ENCODE measurements around the gene IQGAP2. TPM values are rescaled to one million over a fixed set of nuclear protein-coding genes. Genes with fewer than 3 reads are reported as not detected.

IQGAP2 gene
- total RNA-seq, 4 donors from 2014 or later = 3.5 to 18.5 (median 13.7) TPM

GRCh38 chr5:76617229-76617628 is 214.1 kb downstream of the IQGAP2 start:
- WGBS, 2 donors = 88 to 97% methylated on average over 4 of the region's 4 CpGs
- no peak for TF ChIP-seq POLR2A (IDR thresholded peaks at IDR 0.05)
- no peak for TF ChIP-seq CTCF (IDR thresholded peaks at IDR 0.05)
- DNase-seq (ENCODE audit: low spot score in 2 of 2) = no peak
- intact Hi-C loops (cut with DNase I; ENCODE audit: low total_unique reads) = no loop called here
- H3K4me3 ChIP-seq (ENCODE audit: low read depth, poor library complexity, severe bottlenecking) = no peak overlapping the region

- 89 to 96% methylated on average over 4 of the region's 4 CpGs for WGBS, 2 donors
- intact Hi-C loops (cut with DNase I; ENCODE audit: low total_unique reads) = no loop called here
These were observed 214.6 kb downstream of the IQGAP2 start for GRCh38 chr5:76617675-76618074.

GRCh38 chr5:76620166-76620565 is 217.1 kb downstream of the IQGAP2 start:
- 90 to 95% methylated on average over 5 of the region's 5 CpGs for WGBS, 2 donors
- intact Hi-C loops (cut with DNase I; ENCODE audit: low total_unique reads) = no loop called here
- no peak for TF ChIP-seq POLR2A (IDR thresholded peaks at IDR 0.05)
- no peak for TF ChIP-seq CTCF (IDR thresholded peaks at IDR 0.05)

More at GRCh38 chr5:76617675-76618074, 214.6 kb downstream of the IQGAP2 start:
- no peak for DNase-seq (ENCODE audit: low spot score in 2 of 2)
- TF ChIP-seq CTCF (IDR thresholded peaks at IDR 0.05) (no peak), POLR2A (IDR thresholded peaks at IDR 0.05) (no peak)
- H3K4me3 ChIP-seq (ENCODE audit: low read depth, poor library complexity, severe bottlenecking) = no peak overlapping the region

GRCh38 chr5:76622076-76622475 is 219.0 kb downstream of the IQGAP2 start:
- DNase-seq (ENCODE audit: low spot score in 2 of 2) = no peak

More at GRCh38 chr5:76620166-76620565, 217.1 kb downstream of the IQGAP2 start:
- no peak for DNase-seq (ENCODE audit: low spot score in 2 of 2)
- no peak overlapping the region for H3K4me3 ChIP-seq (ENCODE audit: low read depth, poor library complexity, severe bottlenecking)

GRCh38 chr5:76622973-76623596 is 220.0 kb downstream of the IQGAP2 start, which contains the start of gene F2RL2:
TSS of gene F2RL2 (minus strand) at chr5:76623403. CDS start at chr5:76623230, 173 bp downstream.
- no peak within 1 kb of the TSS for H3K4me3 ChIP-seq (ENCODE audit: low read depth, poor library complexity, severe bottlenecking)
- 39 to 48% methylated on average over 7 of the region's 7 CpGs for WGBS, 2 donors
- TF ChIP-seq POLR2A (IDR thresholded peaks at IDR 0.05) (no peak), CTCF (IDR thresholded peaks at IDR 0.05) (no peak)
- DNase-seq (ENCODE audit: low spot score in 2 of 2) = no peak
- intact Hi-C loops (cut with DNase I; ENCODE audit: low total_unique reads) = no loop called here

More at GRCh38 chr5:76622076-76622475, 219.0 kb downstream of the IQGAP2 start:
- intact Hi-C loops (cut with DNase I; ENCODE audit: low total_unique reads) = no loop called here
- TF ChIP-seq POLR2A (IDR thresholded peaks at IDR 0.05) = no peak
- TF ChIP-seq CTCF (IDR thresholded peaks at IDR 0.05) = no peak
- WGBS, 2 donors = 62 to 74% methylated on average over 5 of the region's 5 CpGs
- H3K4me3 ChIP-seq (ENCODE audit: low read depth, poor library complexity, severe bottlenecking) = no peak overlapping the region
